Measurements from ENCODE around the gene ATP23. TPM values are rescaled to one million over a fixed set of nuclear protein-coding genes. Genes with fewer than 3 reads are reported as not detected.

The ATP23 gene
- total RNA-seq, 1 donor from 2014 or later, result 7.3 TPM

- intact Hi-C loops (cut with micrococcal nuclease), result no loop called here
- Mint-ChIP-seq H3K4me3 (no peak overlapping the region), H3K9me3 (peaks cover 23% of the 10 kb centered on the region), H3K27ac (no peak overlapping the region), H3K36me3 (ENCODE audit: low read depth) (no peaks in the 10 kb centered on the region), H3K4me1 (ENCODE audit: low read depth) (no peaks in the 10 kb centered on the region), H3K27me3 (ENCODE audit: insufficient read depth) (no peaks in the 10 kb centered on the region)
- no peak for DNase-seq (ENCODE audit: low spot score)
These were observed 55.2 kb downstream of the ATP23 start for GRCh38 chr12:57996520-57996919.

GRCh38 chr12:57998251-57998650 is 56.9 kb downstream of the ATP23 start:
- DNase-seq (ENCODE audit: low spot score), result no peak
- no peak overlapping the region for H3K27ac Mint-ChIP-seq
- no peaks in the 10 kb centered on the region for H3K4me1 Mint-ChIP-seq (ENCODE audit: low read depth)
- no peak overlapping the region for H3K4me3 Mint-ChIP-seq
- intact Hi-C loops (cut with micrococcal nuclease), result no loop called here
- H3K27me3 Mint-ChIP-seq (ENCODE audit: insufficient read depth), result no peaks in the 10 kb centered on the region
- H3K9me3 Mint-ChIP-seq, result peaks cover 20% of the 10 kb centered on the region
- H3K36me3 Mint-ChIP-seq (ENCODE audit: low read depth), result no peaks in the 10 kb centered on the region

GRCh38 chr12:58000499-58000898 is 59.1 kb downstream of the ATP23 start:
- Mint-ChIP-seq H3K36me3 (ENCODE audit: low read depth) (no peaks in the 10 kb centered on the region), H3K4me3 (no peak overlapping the region), H3K27me3 (ENCODE audit: insufficient read depth) (no peaks in the 10 kb centered on the region), H3K27ac (no peak overlapping the region), H3K4me1 (ENCODE audit: low read depth) (no peaks in the 10 kb centered on the region), H3K9me3 (peaks cover 20% of the 10 kb centered on the region)
- intact Hi-C loops (cut with micrococcal nuclease), result no loop called here
- DNase-seq (ENCODE audit: low spot score), result no peak

GRCh38 chr12:58007875-58008274 is 66.5 kb downstream of the ATP23 start:
- no peak overlapping the region for H3K4me3 Mint-ChIP-seq

GRCh38 chr12:58008634-58009033 is 67.3 kb downstream of the ATP23 start:
- Mint-ChIP-seq H3K27ac (no peak overlapping the region), H3K4me1 (ENCODE audit: low read depth) (no peaks in the 10 kb centered on the region), H3K27me3 (ENCODE audit: insufficient read depth) (no peaks in the 10 kb centered on the region), H3K9me3 (no peaks in the 10 kb centered on the region), H3K36me3 (ENCODE audit: low read depth) (no peaks in the 10 kb centered on the region), H3K4me3 (no peak overlapping the region)
- intact Hi-C loops (cut with micrococcal nuclease), result no loop called here
- no peak for DNase-seq (ENCODE audit: low spot score)

More at GRCh38 chr12:58007875-58008274, 66.5 kb downstream of the ATP23 start:
- no peak for DNase-seq (ENCODE audit: low spot score)
- Mint-ChIP-seq H3K27me3 (ENCODE audit: insufficient read depth) (no peaks in the 10 kb centered on the region), H3K27ac (no peak overlapping the region), H3K36me3 (ENCODE audit: low read depth) (no peaks in the 10 kb centered on the region), H3K4me1 (ENCODE audit: low read depth) (no peaks in the 10 kb centered on the region), H3K9me3 (no peaks in the 10 kb centered on the region)
- intact Hi-C loops (cut with micrococcal nuclease), result no loop called here

Other genes starting within 250 kb of the ATP23 start
- 99.6 and 100.0 TPM in 2 replicates for gene OS9, start 247.4 kb upstream of the ATP23 start, total RNA-seq
- 31.5 and 33.4 TPM in 2 replicates for gene AGAP2, start 202.8 kb upstream of the ATP23 start, total RNA-seq
- gene TSPAN31, start 196.5 kb upstream of the ATP23 start, total RNA-seq, result 24.0 and 24.5 TPM in 2 replicates
- gene CDK4, start 189.3 kb upstream of the ATP23 start, total RNA-seq, result 218 and 227 TPM in 2 replicates
- 21.2 and 21.8 TPM in 2 replicates for gene MARCHF9, start 186.5 kb upstream of the ATP23 start, total RNA-seq
- gene CYP27B1, start 174.5 kb upstream of the ATP23 start, total RNA-seq, result 9.0 and 9.9 TPM in 2 replicates
- gene METTL1, start 169.5 kb upstream of the ATP23 start, total RNA-seq, result 89.7 and 90.0 TPM in 2 replicates
- 4.5 and 5.4 TPM in 2 replicates for gene EEF1AKMT3, start 169.0 kb upstream of the ATP23 start, total RNA-seq
- gene TSFM, start 158.8 kb upstream of the ATP23 start, total RNA-seq, result 63.5 and 68.6 TPM in 2 replicates
- gene AVIL, start 122.8 kb upstream of the ATP23 start, total RNA-seq, result 2.0 and 3.1 TPM in 2 replicates
- gene CTDSP2, start 94.8 kb upstream of the ATP23 start, total RNA-seq, result 96.5 and 99.6 TPM in 2 replicates

All from activated T-helper 1 cell treated with anti-CD3 and anti-CD28 coated beads, Interleukin-12 subunit alpha, Interleukin-12 subunit beta, Interleukin-2, Interleukin-4 antibody, amounts not matched to agents 30 ng/mL and 10 ng/mL and 1 ng/mL, durations not matched to agents 14 hours and 24 hours and 36 hours (primary cell).